ENCODE data around the gene ERGIC3. TPM values are rescaled to one million over a fixed set of nuclear protein-coding genes. Genes with fewer than 3 reads are reported as not detected.
"Not testable (repeated sequence)": the region's sequence is repeated elsewhere in the genome, so short reads cannot be mapped to it uniquely, and the experiment has no call there.

Gene ERGIC3
- polyA plus RNA-seq, 2 of the 4 experiments (the other 2 are of a cell fraction): 239 to 343 TPM

- TF ChIP-seq CHD2 (IDR thresholded peaks at IDR 0.05; ENCODE audit: low read length, partially characterized antibody) (no peak), BHLHE40 (IDR thresholded peaks at IDR 0.05; ENCODE audit: low read depth, low read length) (no peak)
Observed at GRCh38 chr20:35551503-35551902, 9.6 kb downstream of the ERGIC3 start (continued).

- H3K4me1 ChIP-seq: no peaks in the 10 kb centered on the region
- TF ChIP-seq CBX2 (IDR thresholded peaks at IDR 0.05; ENCODE audit: borderline replicate concordance, low read depth) (no peak), MYC (IDR thresholded peaks at IDR 0.05; ENCODE audit: borderline replicate concordance, low read length) (no peak), PHF8 (IDR thresholded peaks at IDR 0.05; ENCODE audit: borderline replicate concordance, low read depth) (no peak), TFCP2L1 (CRISPR knock-in tag; IDR thresholded peaks at IDR 0.05) (no peak), GATA3 (IDR thresholded peaks at IDR 0.05; ENCODE audit: borderline replicate concordance) (no peak), BHLHE40 (IDR thresholded peaks at IDR 0.05; ENCODE audit: low read depth, low read length) (no peak), FOXS1 (CRISPR knock-in tag; IDR thresholded peaks at IDR 0.05) (no peak), RNF2 (IDR thresholded peaks at IDR 0.05; ENCODE audit: borderline replicate concordance, low read depth) (no peak), HEYL (CRISPR knock-in tag; IDR thresholded peaks at IDR 0.05) (no peak)
- DNase-seq (ENCODE audit: low read depth in 1 of 2, low spot score in 1 of 2) (no peak), FAIRE-seq (no peak), ATAC-seq (no peak)
- H3K4me3 ChIP-seq: no peak overlapping the region
- WGBS (ENCODE audit: missing lambda C conversion rate): 94% methylated on average over 3 of the region's 3 CpGs
- CTCF ChIA-PET: no interaction called here
- H3K4me2 ChIP-seq: no peak overlapping the region
- POLR2A ChIA-PET: no interaction called here
- H3K9me3 ChIP-seq: no peaks in the 10 kb centered on the region
- H3K27ac ChIP-seq: no peak overlapping the region
Observed at GRCh38 chr20:35552914-35553313, 11.0 kb downstream of the ERGIC3 start.

GRCh38 chr20:35555461-35555860 is 13.6 kb downstream of the ERGIC3 start:
- DNase-seq (ENCODE audit: low read depth in 1 of 2, low spot score in 1 of 2); H3K4me3 ChIP-seq; H3K4me2 ChIP-seq; ATAC-seq; FAIRE-seq; H3K4me1 ChIP-seq; H3K9me3 ChIP-seq; H3K27ac ChIP-seq: not testable (repeated sequence)
- 98% methylated on average over 4 of the region's 4 CpGs for WGBS (ENCODE audit: missing lambda C conversion rate)
- CTCF ChIA-PET: interaction anchor here (1.5 to 1.9 kb wide), 3 partner anchors 10 to 46 kb away, joined by 3 to 4 read pairs (median 3); partner anchors contain the start of gene ERGIC3
- POLR2A ChIA-PET: interaction anchor here (0.7 kb wide), 1 partner anchor 45 kb away, joined by 5 read pairs; no protein-coding TSS in a partner anchor

DNA sequence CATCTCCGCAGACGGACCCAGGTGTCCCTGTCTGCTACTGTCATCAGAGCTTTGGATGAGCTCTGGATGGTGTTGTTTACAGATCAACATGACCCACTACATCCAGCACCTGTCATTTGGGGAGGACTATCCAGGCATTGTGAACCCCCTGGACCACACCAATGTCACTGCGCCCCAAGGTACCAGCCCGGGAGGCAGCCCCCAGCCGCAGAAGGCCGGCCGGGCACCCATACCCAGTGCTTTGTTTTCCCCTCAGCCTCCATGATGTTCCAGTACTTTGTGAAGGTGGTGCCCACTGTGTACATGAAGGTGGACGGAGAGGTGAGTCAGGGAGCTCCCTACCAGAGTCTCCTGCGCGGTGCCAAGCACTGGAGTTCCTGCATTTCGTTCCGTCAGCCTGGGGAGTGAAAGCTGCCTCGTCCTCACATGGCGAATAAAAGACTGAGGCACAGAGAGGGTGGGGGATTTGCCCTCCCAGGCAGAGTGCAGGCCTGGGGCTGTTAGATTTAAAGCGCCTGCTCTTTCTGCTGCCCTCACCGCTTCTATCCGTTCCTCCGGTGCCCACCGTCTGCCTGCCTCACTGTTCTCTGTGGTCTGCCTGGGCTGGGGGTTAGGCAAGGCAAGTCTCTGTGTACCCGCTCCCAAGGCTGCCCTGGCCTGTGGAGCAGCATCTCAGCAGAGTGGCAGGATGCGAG is 14.2 kb downstream of the ERGIC3 start:
- ChIA-PET POLR2A (interaction anchor here (0.7 kb wide), 1 partner anchor 46 kb away, joined by 5 read pairs; no protein-coding TSS in a partner anchor), CTCF (interaction anchor here (1.0 to 1.9 kb wide), 3 partner anchors 10 to 13 kb away, joined by 3 to 4 read pairs (median 3); partner anchors contain the start of gene ERGIC3)
- H3K4me3 ChIP-seq: no peak overlapping the region
- H3K9me3 ChIP-seq: no peaks in the 10 kb centered on the region
- TF ChIP-seq CHD4 (IDR thresholded peaks at IDR 0.05; ENCODE audit: borderline replicate concordance) (no peak), HES2 (IDR thresholded peaks at IDR 0.05) (no peak), FOSB (CRISPR knock-in tag; IDR thresholded peaks at IDR 0.05) (no peak), NFE2L2 (conservative IDR thresholded peaks at IDR 0.05; ENCODE audit: low read length) (no peak), ZNF302 (CRISPR knock-in tag; IDR thresholded peaks at IDR 0.05) (no peak), HEYL (CRISPR knock-in tag; IDR thresholded peaks at IDR 0.05) (no peak)
- TF ChIP-seq, protein P1, sequence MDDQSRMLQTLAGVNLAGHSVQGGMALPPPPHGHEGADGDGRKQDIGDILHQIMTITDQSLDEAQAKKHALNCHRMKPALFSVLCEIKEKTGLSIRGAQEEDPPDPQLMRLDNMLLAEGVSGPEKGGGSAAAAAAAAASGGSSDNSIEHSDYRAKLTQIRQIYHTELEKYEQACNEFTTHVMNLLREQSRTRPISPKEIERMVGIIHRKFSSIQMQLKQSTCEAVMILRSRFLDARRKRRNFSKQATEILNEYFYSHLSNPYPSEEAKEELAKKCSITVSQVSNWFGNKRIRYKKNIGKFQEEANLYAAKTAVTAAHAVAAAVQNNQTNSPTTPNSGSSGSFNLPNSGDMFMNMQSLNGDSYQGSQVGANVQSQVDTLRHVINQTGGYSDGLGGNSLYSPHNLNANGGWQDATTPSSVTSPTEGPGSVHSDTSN (IDR thresholded peaks at IDR 0.05): no peak
- WGBS (ENCODE audit: missing lambda C conversion rate): 93% methylated on average over 21 of the region's 21 CpGs
- ATAC-seq (no peak), FAIRE-seq (no peak), DNase-seq (ENCODE audit: low read depth in 1 of 2, low spot score in 1 of 2) (no peak)
- H3K27ac ChIP-seq: no peak overlapping the region
- no peaks in the 10 kb centered on the region for H3K4me1 ChIP-seq
- H3K4me2 ChIP-seq: no peak overlapping the region

DNA sequence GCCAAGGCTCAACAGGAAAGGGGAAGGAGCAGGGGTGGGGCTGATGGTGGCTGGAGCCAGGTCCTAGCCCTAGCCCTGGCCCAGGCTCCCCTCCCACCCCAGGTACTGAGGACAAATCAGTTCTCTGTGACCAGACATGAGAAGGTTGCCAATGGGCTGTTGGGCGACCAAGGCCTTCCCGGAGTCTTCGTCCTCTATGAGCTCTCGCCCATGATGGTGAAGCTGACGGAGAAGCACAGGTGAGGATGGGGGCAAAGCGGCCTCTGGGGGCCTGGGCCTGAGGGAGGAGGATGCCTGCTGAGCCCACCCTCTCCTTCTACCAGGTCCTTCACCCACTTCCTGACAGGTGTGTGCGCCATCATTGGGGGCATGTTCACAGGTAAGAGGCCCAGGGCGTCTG is 15.0 kb downstream of the ERGIC3 start:
- no peaks in the 10 kb centered on the region for H3K9me3 ChIP-seq
- ChIA-PET POLR2A (no interaction called here), CTCF (interaction anchor here (0.5 to 1.0 kb wide), 2 partner anchors 12 to 13 kb away, joined by 3 read pairs; no protein-coding TSS in a partner anchor)
- no peaks in the 10 kb centered on the region for H3K4me1 ChIP-seq
- no peak overlapping the region for H3K27ac ChIP-seq
- ATAC-seq: no peak
- WGBS (ENCODE audit: missing lambda C conversion rate): 88% methylated on average over 8 of the region's 8 CpGs
- H3K4me3 ChIP-seq: no peak overlapping the region
- H3K4me2 ChIP-seq: no peak overlapping the region
- no peak for FAIRE-seq
- DNase-seq (ENCODE audit: low read depth in 1 of 2, low spot score in 1 of 2): no peak
- no peak for TF ChIP-seq CHD4 (IDR thresholded peaks at IDR 0.05; ENCODE audit: borderline replicate concordance)

Data from A549 (cell line).